ENCODE results near the gene CAVIN2. TPM values are rescaled to one million over a fixed set of nuclear protein-coding genes. Genes with fewer than 3 reads are reported as not detected.

Gene CAVIN2
- total RNA-seq, 1 donor from 2014 or later, result 50.6 TPM

DNA sequence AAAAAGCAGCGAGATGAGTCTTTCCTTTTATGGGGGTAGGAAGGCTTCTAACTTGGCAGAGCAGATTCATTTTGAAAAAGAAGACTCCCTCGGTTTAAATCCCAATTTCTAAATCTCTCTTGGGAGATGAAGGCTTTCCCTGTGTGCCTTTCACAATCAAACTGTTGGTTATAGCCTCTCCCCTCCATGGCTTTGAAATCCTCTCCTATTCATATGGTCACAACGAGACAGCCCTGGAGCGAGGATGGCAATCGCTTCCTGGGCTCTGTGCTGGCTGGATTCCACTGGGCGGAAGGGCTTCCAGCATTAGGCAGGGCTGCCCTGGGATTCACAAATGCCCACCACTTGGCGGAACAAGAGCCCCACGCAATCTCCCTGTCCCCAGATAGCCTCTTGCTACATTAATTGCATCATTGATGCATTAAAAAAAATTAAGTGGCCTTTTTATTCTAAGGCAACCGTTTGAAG, 1.6 kb downstream of the CAVIN2 start:
- Histone ChIP-seq H3K4me3 (peak overlapping the region; percentile 45 to 46), H3K4me1 (peaks cover 38% of the 10 kb centered on the region), H3K27ac (peak overlapping the region; percentile 68), H3K9me3 (no peaks in the 10 kb centered on the region), H3K36me3 (no peaks in the 10 kb centered on the region), H3K27me3 (no peaks in the 10 kb centered on the region)
- DNase-seq (ENCODE audit: extremely low spot score in 2 of 2), result no peak
- TF ChIP-seq, protein P1, sequence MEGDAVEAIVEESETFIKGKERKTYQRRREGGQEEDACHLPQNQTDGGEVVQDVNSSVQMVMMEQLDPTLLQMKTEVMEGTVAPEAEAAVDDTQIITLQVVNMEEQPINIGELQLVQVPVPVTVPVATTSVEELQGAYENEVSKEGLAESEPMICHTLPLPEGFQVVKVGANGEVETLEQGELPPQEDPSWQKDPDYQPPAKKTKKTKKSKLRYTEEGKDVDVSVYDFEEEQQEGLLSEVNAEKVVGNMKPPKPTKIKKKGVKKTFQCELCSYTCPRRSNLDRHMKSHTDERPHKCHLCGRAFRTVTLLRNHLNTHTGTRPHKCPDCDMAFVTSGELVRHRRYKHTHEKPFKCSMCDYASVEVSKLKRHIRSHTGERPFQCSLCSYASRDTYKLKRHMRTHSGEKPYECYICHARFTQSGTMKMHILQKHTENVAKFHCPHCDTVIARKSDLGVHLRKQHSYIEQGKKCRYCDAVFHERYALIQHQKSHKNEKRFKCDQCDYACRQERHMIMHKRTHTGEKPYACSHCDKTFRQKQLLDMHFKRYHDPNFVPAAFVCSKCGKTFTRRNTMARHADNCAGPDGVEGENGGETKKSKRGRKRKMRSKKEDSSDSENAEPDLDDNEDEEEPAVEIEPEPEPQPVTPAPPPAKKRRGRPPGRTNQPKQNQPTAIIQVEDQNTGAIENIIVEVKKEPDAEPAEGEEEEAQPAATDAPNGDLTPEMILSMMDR (IDR thresholded peaks at IDR 0.05), result no peak
- TF ChIP-seq POLR2AphosphoS5 (IDR thresholded peaks at IDR 0.05; ENCODE audit: insufficient read depth in 1 of 2, low read depth in 1 of 2), result no peak
- TF ChIP-seq POLR2A (IDR thresholded peaks at IDR 0.05), result no peak
- intact Hi-C loops (cut with DNase I), result no loop called here

- Histone ChIP-seq H3K27ac (peak overlapping the region; percentile 68), H3K4me3 (peak overlapping the region; percentile 45 to 46), H3K27me3 (no peaks in the 10 kb centered on the region), H3K4me1 (peaks cover 38% of the 10 kb centered on the region), H3K9me3 (no peaks in the 10 kb centered on the region), H3K36me3 (no peaks in the 10 kb centered on the region)
- no peak for DNase-seq (ENCODE audit: extremely low spot score in 2 of 2)
- no peak for TF ChIP-seq POLR2A (IDR thresholded peaks at IDR 0.05)
- TF ChIP-seq, protein P1 (IDR thresholded peaks at IDR 0.05), result no peak
- no peak for TF ChIP-seq POLR2AphosphoS5 (IDR thresholded peaks at IDR 0.05; ENCODE audit: insufficient read depth in 1 of 2, low read depth in 1 of 2)
- intact Hi-C loops (cut with DNase I), result no loop called here
Measured at GRCh38 chr2:191844706-191845105, 2.2 kb downstream of the CAVIN2 start.

DNA sequence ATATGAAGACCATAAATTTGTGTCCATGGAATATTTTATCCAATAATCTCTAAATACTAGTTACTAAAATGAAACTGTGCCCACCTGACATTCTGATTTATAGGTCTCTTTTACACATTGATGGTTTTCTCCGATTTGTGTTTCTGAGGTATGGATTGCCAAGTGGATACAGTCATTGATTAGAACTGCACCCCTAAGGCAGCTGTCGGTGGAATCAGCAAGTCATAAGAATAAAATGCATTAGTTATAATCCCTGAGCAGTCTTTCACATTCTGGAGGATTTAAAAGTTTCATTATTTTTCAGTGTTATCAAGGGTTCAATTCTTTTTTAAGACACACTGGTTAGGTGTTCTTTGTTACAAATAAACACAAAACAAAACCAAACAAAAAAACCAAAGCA, 6.0 kb downstream of the CAVIN2 start:
- intact Hi-C loops (cut with DNase I), result no loop called here

GRCh38 chr2:191839918-191840804, 6.7 kb downstream of the CAVIN2 start:
- H3K4me3 ChIP-seq, result no peak overlapping the region
- H3K36me3 ChIP-seq, result no peaks in the 10 kb centered on the region
- no peaks in the 10 kb centered on the region for H3K27me3 ChIP-seq
- H3K27ac ChIP-seq, result no peak overlapping the region
- no peaks in the 10 kb centered on the region for H3K9me3 ChIP-seq
- TF ChIP-seq, protein P1 (IDR thresholded peaks at IDR 0.05), result no peak
- TF ChIP-seq POLR2A (IDR thresholded peaks at IDR 0.05) (no peak), POLR2AphosphoS5 (IDR thresholded peaks at IDR 0.05; ENCODE audit: insufficient read depth in 1 of 2, low read depth in 1 of 2) (no peak)
- no peak for DNase-seq (ENCODE audit: extremely low spot score in 2 of 2)
- intact Hi-C loops (cut with DNase I), result loop anchor here (5.0 kb wide), 1 partner anchor 1543 kb away; no protein-coding TSS in a partner anchor
- H3K4me1 ChIP-seq, result peaks cover 7% of the 10 kb centered on the region

More for the DNA sequence above, 6.0 kb downstream of the CAVIN2 start:
- Histone ChIP-seq H3K4me3 (no peak overlapping the region), H3K27ac (no peak overlapping the region), H3K9me3 (no peaks in the 10 kb centered on the region), H3K27me3 (no peaks in the 10 kb centered on the region), H3K36me3 (no peaks in the 10 kb centered on the region), H3K4me1 (peaks cover 15% of the 10 kb centered on the region)
- no peak for DNase-seq (ENCODE audit: extremely low spot score in 2 of 2)
- TF ChIP-seq POLR2AphosphoS5 (IDR thresholded peaks at IDR 0.05; ENCODE audit: insufficient read depth in 1 of 2, low read depth in 1 of 2) (no peak), POLR2A (IDR thresholded peaks at IDR 0.05) (no peak)
- TF ChIP-seq, protein P1 (IDR thresholded peaks at IDR 0.05), result no peak

GRCh38 chr2:191838526-191838925, 8.4 kb downstream of the CAVIN2 start:
- Histone ChIP-seq H3K9me3 (no peaks in the 10 kb centered on the region), H3K27me3 (no peaks in the 10 kb centered on the region), H3K4me1 (no peaks in the 10 kb centered on the region), H3K4me3 (no peak overlapping the region), H3K27ac (no peak overlapping the region), H3K36me3 (no peaks in the 10 kb centered on the region)
- no peak for DNase-seq (ENCODE audit: extremely low spot score in 2 of 2)
- intact Hi-C loops (cut with DNase I), result loop anchor here (5.0 kb wide), 1 partner anchor 1541 kb away; no protein-coding TSS in a partner anchor
- TF ChIP-seq, protein P1 (IDR thresholded peaks at IDR 0.05), result no peak
